Measurements from ENCODE around the gene DCTN4.

DNA sequence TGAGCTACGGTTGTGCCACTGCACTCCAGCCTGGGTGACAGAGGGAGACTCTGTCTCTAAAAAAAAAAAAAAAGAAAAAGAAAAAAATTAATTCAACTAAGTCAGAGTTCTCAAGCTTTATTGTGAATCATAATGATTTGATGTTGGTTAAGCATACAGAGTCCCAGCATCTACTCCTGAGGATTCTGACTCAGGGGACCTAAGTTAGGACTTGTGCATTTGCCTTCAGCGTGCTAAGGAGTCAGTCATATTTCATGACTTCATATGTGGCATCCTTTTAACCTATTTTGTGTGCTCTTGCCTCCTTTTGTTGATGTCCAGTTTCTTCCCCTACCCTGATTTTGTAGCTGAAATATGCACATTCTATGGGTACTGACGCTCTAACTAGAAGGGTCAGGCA lies 94.9 kb downstream of the DCTN4 start:
- TF ChIP-seq POLR2A (IDR thresholded peaks at IDR 0.05): no peak
- TF ChIP-seq, protein P1, sequence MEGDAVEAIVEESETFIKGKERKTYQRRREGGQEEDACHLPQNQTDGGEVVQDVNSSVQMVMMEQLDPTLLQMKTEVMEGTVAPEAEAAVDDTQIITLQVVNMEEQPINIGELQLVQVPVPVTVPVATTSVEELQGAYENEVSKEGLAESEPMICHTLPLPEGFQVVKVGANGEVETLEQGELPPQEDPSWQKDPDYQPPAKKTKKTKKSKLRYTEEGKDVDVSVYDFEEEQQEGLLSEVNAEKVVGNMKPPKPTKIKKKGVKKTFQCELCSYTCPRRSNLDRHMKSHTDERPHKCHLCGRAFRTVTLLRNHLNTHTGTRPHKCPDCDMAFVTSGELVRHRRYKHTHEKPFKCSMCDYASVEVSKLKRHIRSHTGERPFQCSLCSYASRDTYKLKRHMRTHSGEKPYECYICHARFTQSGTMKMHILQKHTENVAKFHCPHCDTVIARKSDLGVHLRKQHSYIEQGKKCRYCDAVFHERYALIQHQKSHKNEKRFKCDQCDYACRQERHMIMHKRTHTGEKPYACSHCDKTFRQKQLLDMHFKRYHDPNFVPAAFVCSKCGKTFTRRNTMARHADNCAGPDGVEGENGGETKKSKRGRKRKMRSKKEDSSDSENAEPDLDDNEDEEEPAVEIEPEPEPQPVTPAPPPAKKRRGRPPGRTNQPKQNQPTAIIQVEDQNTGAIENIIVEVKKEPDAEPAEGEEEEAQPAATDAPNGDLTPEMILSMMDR (IDR thresholded peaks at IDR 0.05): no peak

Data from gastroesophageal sphincter (tissue), 3 donors.